Measurements from ENCODE around the gene AKAP13. TPM values are rescaled to one million over a fixed set of nuclear protein-coding genes. Genes with fewer than 3 reads are reported as not detected.

AKAP13 gene
- total RNA-seq, 4 donors from 2014 or later, result 105 to 167 (median 129) TPM

- H3K4me3 ChIP-seq (ENCODE audit: low read depth, poor library complexity, severe bottlenecking), result no peak overlapping the region
- 15 to 26% methylated on average over 5 of the region's 5 CpGs for WGBS, 2 donors
- DNase-seq (ENCODE audit: low spot score in 2 of 2), result no peak
- TF ChIP-seq CTCF (IDR thresholded peaks at IDR 0.05), result no peak
- no peak for TF ChIP-seq POLR2A (IDR thresholded peaks at IDR 0.05)
- intact Hi-C loops (cut with DNase I; ENCODE audit: low total_unique reads), result no loop called here
These were observed 287.4 kb downstream of the AKAP13 start for GRCh38 chr15:85667491-85668424.

GRCh38 chr15:85671156-85671555 is 290.8 kb downstream of the AKAP13 start:
- intact Hi-C loops (cut with DNase I; ENCODE audit: low total_unique reads), result no loop called here
- no peak for TF ChIP-seq CTCF (IDR thresholded peaks at IDR 0.05)
- no peak for DNase-seq (ENCODE audit: low spot score in 2 of 2)
- no peak overlapping the region for H3K4me3 ChIP-seq (ENCODE audit: low read depth, poor library complexity, severe bottlenecking)
- 91 to 92% methylated on average over 1 of the region's 1 CpG for WGBS, 2 donors

- no peak overlapping the region for H3K4me3 ChIP-seq (ENCODE audit: low read depth, poor library complexity, severe bottlenecking)
- TF ChIP-seq CTCF (IDR thresholded peaks at IDR 0.05) (no peak), POLR2A (IDR thresholded peaks at IDR 0.05) (no peak)
- DNase-seq (ENCODE audit: low spot score in 2 of 2), result no peak
- intact Hi-C loops (cut with DNase I; ENCODE audit: low total_unique reads), result no loop called here
- WGBS, 2 donors, result 33 to 47% methylated on average over 1 of the region's 1 CpG
These were observed 292.1 kb downstream of the AKAP13 start for GRCh38 chr15:85672332-85673084.

GRCh38 chr15:85673326-85673725 is 292.9 kb downstream of the AKAP13 start:
- intact Hi-C loops (cut with DNase I; ENCODE audit: low total_unique reads), result no loop called here
- H3K4me3 ChIP-seq (ENCODE audit: low read depth, poor library complexity, severe bottlenecking), result no peak overlapping the region
- no peak for DNase-seq (ENCODE audit: low spot score in 2 of 2)
- 81 to 89% methylated on average over 5 of the region's 5 CpGs for WGBS, 2 donors
- TF ChIP-seq CTCF (IDR thresholded peaks at IDR 0.05), result no peak
- TF ChIP-seq POLR2A (IDR thresholded peaks at IDR 0.05), result no peak

- TF ChIP-seq POLR2A (IDR thresholded peaks at IDR 0.05) (no peak), CTCF (IDR thresholded peaks at IDR 0.05) (no peak)
- intact Hi-C loops (cut with DNase I; ENCODE audit: low total_unique reads), result no loop called here
- 79 to 81% methylated on average over 9 of the region's 9 CpGs for WGBS, 2 donors
- no peak for DNase-seq (ENCODE audit: low spot score in 2 of 2)
- no peak overlapping the region for H3K4me3 ChIP-seq (ENCODE audit: low read depth, poor library complexity, severe bottlenecking)
These were observed 296.1 kb downstream of the AKAP13 start for GRCh38 chr15:85676342-85677098.
